Activated CD4-positive, alpha-beta T cell treated with anti-CD3 and anti-CD28 coated beads, Interleukin-2, amount 50 U/mL, for 24 hours (primary cell): ENCODE results near the gene SRGAP2C.
"Not testable (repeated sequence)": the region's sequence is repeated elsewhere in the genome, so short reads cannot be mapped to it uniquely, and the experiment has no call there.

ENCODE experiments used
- DNase-seq, 2 donors: peaks; one replicate each; pipeline ENCODE4 v3.0.0-alpha.2; 2020; ENCODE audit warnings: low read depth in 1 of 2, low spot score in 1 of 2

The SRGAP2C gene

DNA sequence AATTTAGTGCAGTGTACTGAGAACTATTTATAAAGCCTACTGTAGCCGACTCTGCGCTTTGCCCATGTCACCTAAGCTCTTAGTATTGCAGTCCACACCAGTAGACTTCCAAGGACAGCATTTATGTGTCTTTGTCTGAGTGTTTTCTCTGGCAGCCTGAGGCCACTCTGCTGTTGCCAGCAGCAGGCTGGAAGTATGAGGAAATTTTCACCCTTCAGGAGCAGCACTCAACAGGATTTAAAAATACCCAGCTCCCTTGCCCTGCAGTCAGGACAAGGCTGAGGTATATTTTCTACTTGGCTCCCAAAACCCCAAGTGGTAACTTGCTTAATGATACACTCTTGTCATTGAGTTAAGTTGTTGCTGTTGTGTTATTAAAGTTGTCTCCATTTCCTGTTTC is 230.1 kb downstream of the SRGAP2C start:
- no peak for DNase-seq

DNA sequence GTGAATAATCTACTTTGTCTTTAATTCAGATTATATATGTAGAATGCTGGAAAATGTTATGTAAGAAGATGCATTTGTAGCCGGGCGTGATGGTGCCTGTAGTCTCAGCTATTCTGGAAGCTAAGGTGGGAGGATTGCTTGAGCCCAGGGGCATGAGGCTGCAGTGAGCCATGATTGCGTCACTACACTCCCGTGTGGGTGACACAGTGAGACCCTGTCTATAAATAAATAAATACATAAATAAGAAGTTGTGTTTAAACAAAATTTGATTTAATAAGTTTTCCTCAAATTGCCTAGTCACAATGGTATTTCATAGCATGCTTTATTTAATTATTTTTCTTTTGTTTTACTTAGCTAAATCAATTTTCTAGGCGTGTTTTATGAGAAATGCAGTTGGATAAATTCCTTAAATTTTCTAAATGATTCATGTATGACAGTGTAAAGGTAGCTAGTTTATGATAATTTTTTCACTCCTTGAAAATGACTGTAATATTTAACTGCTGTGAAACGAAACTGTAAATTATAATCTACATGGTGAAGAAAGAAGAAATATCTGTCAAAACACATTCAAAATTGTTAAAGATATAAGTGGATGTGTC is 232.6 kb downstream of the SRGAP2C start:
- DNase-seq: no peak

GRCh38 chr1:121418369-121419049 is 233.7 kb downstream of the SRGAP2C start:
- no peak for DNase-seq

GRCh38 chr1:121419050-121419615 is 234.4 kb downstream of the SRGAP2C start:
- not testable (repeated sequence) for DNase-seq

DNA sequence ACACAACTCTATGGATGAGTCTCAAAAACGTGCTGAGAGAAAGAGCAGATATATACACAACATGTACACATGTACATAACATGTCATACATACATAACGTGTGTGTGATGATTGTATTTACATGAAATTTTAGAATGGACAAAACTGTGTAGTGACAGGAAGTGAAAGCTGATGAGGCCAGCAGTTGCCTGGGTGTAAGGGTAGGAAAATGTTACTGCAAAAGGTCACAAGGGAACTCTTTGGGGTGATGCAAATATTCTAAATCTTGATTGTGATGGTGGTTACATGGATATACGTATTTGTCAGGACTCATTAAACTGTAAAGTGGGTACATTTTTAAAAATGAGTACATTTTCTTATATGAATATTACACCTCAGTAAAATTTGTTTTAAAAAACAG is 236.7 kb downstream of the SRGAP2C start:
- DNase-seq: not testable (repeated sequence)

GRCh38 chr1:121423956-121424355 is 239.2 kb downstream of the SRGAP2C start:
- DNase-seq: not testable (repeated sequence)

DNA sequence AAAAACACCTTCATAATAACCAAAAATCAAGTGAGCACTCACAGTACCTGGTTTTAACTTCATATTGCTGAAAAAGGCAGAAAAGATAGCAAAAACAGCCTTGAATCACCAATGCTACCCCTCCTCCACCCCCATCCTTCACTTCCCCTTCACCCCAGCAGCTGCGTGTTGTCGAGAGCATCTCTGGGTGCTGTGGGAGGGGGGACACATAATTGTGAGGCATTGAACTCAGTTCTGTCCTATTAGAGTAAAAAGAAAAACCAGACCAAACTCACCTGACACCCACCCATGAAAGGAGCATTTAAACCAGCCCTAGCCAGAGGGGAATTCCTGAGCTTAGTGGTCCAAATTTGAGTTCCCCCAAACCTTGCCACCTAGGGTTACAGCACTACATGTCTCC is 248.7 kb downstream of the SRGAP2C start:
- DNase-seq: not testable (repeated sequence)

DNA sequence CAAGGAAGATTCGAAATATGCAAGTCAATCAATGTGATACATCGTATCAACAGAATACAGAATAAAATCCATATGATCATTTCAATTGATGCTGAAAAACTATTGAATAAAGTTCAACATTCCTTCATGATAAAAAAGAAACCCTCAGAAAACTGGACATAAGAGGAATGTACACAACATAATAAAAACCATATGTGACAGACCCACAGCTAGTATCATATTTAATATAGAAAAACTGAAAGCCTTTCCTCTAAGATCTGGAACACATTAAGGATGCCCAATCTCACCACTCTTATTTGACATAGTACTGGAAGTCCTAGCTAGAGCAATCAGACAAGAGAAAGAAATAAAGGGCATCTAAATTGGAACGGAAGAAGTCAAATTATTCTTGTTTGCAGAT is 254.1 kb downstream of the SRGAP2C start:
- not testable (repeated sequence) for DNase-seq

- no peak for DNase-seq
Observed at GRCh38 chr1:121440993-121441392, 256.2 kb downstream of the SRGAP2C start.
